ENCODE measurements around the gene NEU1. TPM values are rescaled to one million over a fixed set of nuclear protein-coding genes. Genes with fewer than 3 reads are reported as not detected.

Gene NEU1
- total and polyA plus RNA-seq, 2 experiments from 2014 or later = 388 to 402 TPM

DNA sequence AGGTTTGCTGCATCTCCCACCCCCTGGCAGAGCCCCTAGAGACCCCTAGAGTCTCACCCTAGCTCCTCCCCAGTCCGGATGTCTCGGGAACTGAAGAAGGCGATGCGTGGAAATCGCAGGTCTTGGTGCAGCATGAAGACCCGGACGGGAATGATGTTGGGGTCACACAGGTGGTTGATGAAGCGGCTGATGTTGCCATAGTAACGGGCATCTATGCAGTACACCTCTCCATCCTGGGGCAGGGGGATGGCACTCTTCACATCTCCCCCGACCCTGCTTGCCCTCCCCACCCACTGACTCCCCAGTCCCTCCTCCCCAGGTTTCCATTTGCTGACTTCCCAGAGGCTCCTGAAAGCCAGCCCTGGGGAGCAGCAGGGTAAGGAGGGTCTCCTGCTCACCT, 18.0 kb upstream of the NEU1 start:
- peaks cover 23% of the 10 kb centered on the region for H3K79me2 ChIP-seq
- H3K36me3 ChIP-seq (replicated peaks; ENCODE audit: insufficient read depth, low read depth) = no peaks in the 10 kb centered on the region
- H3K9me2 ChIP-seq (replicated peaks; ENCODE audit: insufficient read depth) = no peaks in the 10 kb centered on the region
- DNase-seq (ENCODE audit: low spot score) = no peak
- H3K27ac ChIP-seq = no peak overlapping the region
- H3K9me3 ChIP-seq (ENCODE audit: low read depth) = no peaks in the 10 kb centered on the region
- H4K20me1 ChIP-seq (ENCODE audit: insufficient read depth, poor library complexity, severe bottlenecking) = no peaks in the 10 kb centered on the region
- H2AFZ ChIP-seq = no peak overlapping the region
- H3K27me3 ChIP-seq = no peaks in the 10 kb centered on the region
- no peak overlapping the region for H3K4me2 ChIP-seq
- WGBS (ENCODE audit: low lambda C conversion rate, missing lambda C conversion rate) = 98% methylated on average over 8 of the region's 10 CpGs
- H3K4me1 ChIP-seq (ENCODE audit: insufficient read depth) = no peaks in the 10 kb centered on the region
- TF ChIP-seq, protein P1, sequence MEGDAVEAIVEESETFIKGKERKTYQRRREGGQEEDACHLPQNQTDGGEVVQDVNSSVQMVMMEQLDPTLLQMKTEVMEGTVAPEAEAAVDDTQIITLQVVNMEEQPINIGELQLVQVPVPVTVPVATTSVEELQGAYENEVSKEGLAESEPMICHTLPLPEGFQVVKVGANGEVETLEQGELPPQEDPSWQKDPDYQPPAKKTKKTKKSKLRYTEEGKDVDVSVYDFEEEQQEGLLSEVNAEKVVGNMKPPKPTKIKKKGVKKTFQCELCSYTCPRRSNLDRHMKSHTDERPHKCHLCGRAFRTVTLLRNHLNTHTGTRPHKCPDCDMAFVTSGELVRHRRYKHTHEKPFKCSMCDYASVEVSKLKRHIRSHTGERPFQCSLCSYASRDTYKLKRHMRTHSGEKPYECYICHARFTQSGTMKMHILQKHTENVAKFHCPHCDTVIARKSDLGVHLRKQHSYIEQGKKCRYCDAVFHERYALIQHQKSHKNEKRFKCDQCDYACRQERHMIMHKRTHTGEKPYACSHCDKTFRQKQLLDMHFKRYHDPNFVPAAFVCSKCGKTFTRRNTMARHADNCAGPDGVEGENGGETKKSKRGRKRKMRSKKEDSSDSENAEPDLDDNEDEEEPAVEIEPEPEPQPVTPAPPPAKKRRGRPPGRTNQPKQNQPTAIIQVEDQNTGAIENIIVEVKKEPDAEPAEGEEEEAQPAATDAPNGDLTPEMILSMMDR (IDR thresholded peaks at IDR 0.05; ENCODE audit: poor library complexity) = no peak
- no peak for TF ChIP-seq EZH2phosphoT487 (IDR thresholded peaks at IDR 0.05; ENCODE audit: low read depth, severe bottlenecking, unreplicated experiment)
- no peak for TF ChIP-seq EZH2 (IDR thresholded peaks at IDR 0.05; ENCODE audit: borderline replicate concordance)
- no peak overlapping the region for H3K4me3 ChIP-seq

GRCh38 chr6:31879901-31880300, 17.3 kb upstream of the NEU1 start:
- Histone ChIP-seq H3K9me2 (replicated peaks; ENCODE audit: insufficient read depth) (no peaks in the 10 kb centered on the region), H4K20me1 (ENCODE audit: insufficient read depth, poor library complexity, severe bottlenecking) (no peaks in the 10 kb centered on the region), H3K9me3 (ENCODE audit: low read depth) (no peaks in the 10 kb centered on the region), H3K4me1 (ENCODE audit: insufficient read depth) (no peaks in the 10 kb centered on the region), H3K27me3 (no peaks in the 10 kb centered on the region), H3K79me2 (peaks cover 23% of the 10 kb centered on the region), H3K4me2 (no peak overlapping the region), H3K36me3 (replicated peaks; ENCODE audit: insufficient read depth, low read depth) (no peaks in the 10 kb centered on the region), H3K4me3 (no peak overlapping the region), H2AFZ (no peak overlapping the region), H3K27ac (peak overlapping the region; percentile 99)
- no peak for DNase-seq (ENCODE audit: low spot score)
- TF ChIP-seq EZH2phosphoT487 (IDR thresholded peaks at IDR 0.05; ENCODE audit: low read depth, severe bottlenecking, unreplicated experiment) (no peak), EZH2 (IDR thresholded peaks at IDR 0.05; ENCODE audit: borderline replicate concordance) (no peak)
- TF ChIP-seq, protein P1 (IDR thresholded peaks at IDR 0.05; ENCODE audit: poor library complexity) = no peak
- 97% methylated on average over 4 of the region's 10 CpGs for WGBS (ENCODE audit: low lambda C conversion rate, missing lambda C conversion rate)

GRCh38 chr6:31879143-31879542, 16.5 kb upstream of the NEU1 start:
- DNase-seq (ENCODE audit: low spot score) = no peak
- WGBS (ENCODE audit: low lambda C conversion rate, missing lambda C conversion rate) = 79% methylated on average over 13 of the region's 13 CpGs
- H3K36me3 ChIP-seq (replicated peaks; ENCODE audit: insufficient read depth, low read depth) = no peaks in the 10 kb centered on the region

More at GRCh38 chr6:31879143-31879542, 16.5 kb upstream of the NEU1 start:
- Histone ChIP-seq H3K27me3 (no peaks in the 10 kb centered on the region), H3K9me2 (replicated peaks; ENCODE audit: insufficient read depth) (no peaks in the 10 kb centered on the region), H3K9me3 (ENCODE audit: low read depth) (no peaks in the 10 kb centered on the region), H3K4me1 (ENCODE audit: insufficient read depth) (no peaks in the 10 kb centered on the region), H2AFZ (no peak overlapping the region), H4K20me1 (ENCODE audit: insufficient read depth, poor library complexity, severe bottlenecking) (no peaks in the 10 kb centered on the region), H3K79me2 (peaks cover 23% of the 10 kb centered on the region), H3K4me2 (peak overlapping the region; percentile 84), H3K27ac (peak overlapping the region; percentile 99), H3K4me3 (no peak overlapping the region)
- no peak for TF ChIP-seq EZH2phosphoT487 (IDR thresholded peaks at IDR 0.05; ENCODE audit: low read depth, severe bottlenecking, unreplicated experiment)
- TF ChIP-seq, protein P1 (IDR thresholded peaks at IDR 0.05; ENCODE audit: poor library complexity) = no peak
- no peak for TF ChIP-seq EZH2 (IDR thresholded peaks at IDR 0.05; ENCODE audit: borderline replicate concordance)

All from hepatocyte (in vitro differentiated cells).